ENCODE results near the gene EID1. TPM values are rescaled to one million over a fixed set of nuclear protein-coding genes. Genes with fewer than 3 reads are reported as not detected.
"Not testable (repeated sequence)": the region's sequence is repeated elsewhere in the genome, so short reads cannot be mapped to it uniquely, and the experiment has no call there.

The EID1 gene
- total RNA-seq, 1 donor from 2014 or later = 119 TPM

- not testable (repeated sequence) for DNase-seq (ENCODE audit: low spot score)
Observed at GRCh38 chr15:48910554-48910953, 32.6 kb downstream of the EID1 start.

- no peak for DNase-seq (ENCODE audit: low spot score)
Observed at GRCh38 chr15:48913141-48913540, 35.2 kb downstream of the EID1 start.

GRCh38 chr15:48914717-48915116, 36.8 kb downstream of the EID1 start:
- no peak for DNase-seq (ENCODE audit: low spot score)

GRCh38 chr15:48915861-48916260, 37.9 kb downstream of the EID1 start:
- DNase-seq (ENCODE audit: low spot score) = no peak

- DNase-seq (ENCODE audit: low spot score) = no peak
Observed at GRCh38 chr15:48916721-48917120, 38.8 kb downstream of the EID1 start.

- no peak for DNase-seq (ENCODE audit: low spot score)
Observed at GRCh38 chr15:48922046-48922445, 44.1 kb downstream of the EID1 start.

GRCh38 chr15:48924528-48925393, 46.8 kb downstream of the EID1 start:
- no peak for DNase-seq (ENCODE audit: low spot score)

GRCh38 chr15:48925714-48926223, 47.8 kb downstream of the EID1 start:
- DNase-seq (ENCODE audit: low spot score) = no peak

GRCh38 chr15:48928877-48929538, 51.1 kb downstream of the EID1 start:
- DNase-seq (ENCODE audit: low spot score) = no peak

- DNase-seq (ENCODE audit: low spot score) = no peak
Observed at GRCh38 chr15:48929661-48930060, 51.7 kb downstream of the EID1 start.

Other genes starting within 250 kb of the EID1 start
- 37.1 TPM for gene FBN1, start 232.4 kb upstream of the EID1 start, total RNA-seq
- 4.7 TPM for gene CEP152, start 67.1 kb upstream of the EID1 start, total RNA-seq
- gene SHC4, start 85.8 kb downstream of the EID1 start, total RNA-seq = 0.55 TPM
- 72.3 TPM for gene SECISBP2L, start 168.3 kb downstream of the EID1 start, total RNA-seq

Data from ureter (tissue), 1 donor.